Transverse colon (tissue), 3 donors: ENCODE data around the gene PLB1.

Experiments
- CTCF ChIP-seq, 5 experiments: fragments of 200-600 bp in 3 of 5; fragments of 450-650 bp in 2 of 5; sonication (generic) in 3 of 5; IDR thresholded peaks; 1 replicate in 2 of 5; 2 replicates in 3 of 5; pipeline ENCODE4 v1.5.1; 2016 to 2017; ENCODE audit warnings: antibody characterized with exemption in 5 of 5, inconsistent platforms in 3 of 5, mild to moderate bottlenecking in 2 of 5, moderate library complexity in 1 of 5
- EP300 ChIP-seq: sonication (generic); formaldehyde crosslinking; IDR thresholded peaks from one replicate; pipeline ENCODE4 v1.6.1; 2017; ENCODE audit warnings: antibody characterized with exemption, low read depth
- POLR2A ChIP-seq: fragments of 450-650 bp; IDR thresholded peaks from one replicate; pipeline ENCODE4 v1.6.1; 2016; ENCODE audit warnings: antibody characterized with exemption, mild to moderate bottlenecking, moderate library complexity

DNA sequence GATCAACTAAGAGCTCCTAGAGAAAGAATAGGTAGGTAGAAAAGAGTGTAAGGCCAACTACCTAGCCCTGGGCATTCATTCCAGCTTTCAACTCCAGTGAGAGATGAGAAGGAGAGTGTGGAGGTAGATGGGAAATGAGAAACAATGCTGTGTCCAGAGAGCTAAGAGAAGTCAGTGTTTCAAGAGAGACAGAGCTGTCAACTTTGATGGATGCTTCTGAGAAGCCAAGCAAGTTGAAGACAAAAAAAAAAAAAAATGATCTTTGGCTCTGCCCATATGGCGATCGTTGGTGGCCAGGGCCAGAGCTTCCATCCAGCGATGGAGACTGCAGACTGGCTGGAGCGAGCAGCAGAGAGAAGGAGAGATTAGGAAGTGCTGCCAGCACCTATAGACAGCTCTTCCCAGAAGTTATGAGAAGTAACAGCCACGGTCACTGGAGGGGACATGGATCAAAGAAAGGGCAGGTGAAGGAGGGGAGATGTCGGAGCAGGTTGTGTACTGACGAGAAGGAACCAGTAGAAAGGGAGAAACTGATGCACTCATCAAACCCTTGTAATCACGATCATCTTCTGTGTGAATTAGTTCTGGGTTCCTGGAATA lies 143.3 kb downstream of the PLB1 start:
- no peak for TF ChIP-seq POLR2A
- no peak for TF ChIP-seq CTCF (IDR thresholded peaks at IDR 0.05)
- no peak for TF ChIP-seq EP300
